ENCODE data around the gene TPCN1.

The TPCN1 gene

GRCh38 chr12:113263431-113263963 is 42.2 kb downstream of the TPCN1 start:
- DNase-seq: peak; percentile 49

DNA sequence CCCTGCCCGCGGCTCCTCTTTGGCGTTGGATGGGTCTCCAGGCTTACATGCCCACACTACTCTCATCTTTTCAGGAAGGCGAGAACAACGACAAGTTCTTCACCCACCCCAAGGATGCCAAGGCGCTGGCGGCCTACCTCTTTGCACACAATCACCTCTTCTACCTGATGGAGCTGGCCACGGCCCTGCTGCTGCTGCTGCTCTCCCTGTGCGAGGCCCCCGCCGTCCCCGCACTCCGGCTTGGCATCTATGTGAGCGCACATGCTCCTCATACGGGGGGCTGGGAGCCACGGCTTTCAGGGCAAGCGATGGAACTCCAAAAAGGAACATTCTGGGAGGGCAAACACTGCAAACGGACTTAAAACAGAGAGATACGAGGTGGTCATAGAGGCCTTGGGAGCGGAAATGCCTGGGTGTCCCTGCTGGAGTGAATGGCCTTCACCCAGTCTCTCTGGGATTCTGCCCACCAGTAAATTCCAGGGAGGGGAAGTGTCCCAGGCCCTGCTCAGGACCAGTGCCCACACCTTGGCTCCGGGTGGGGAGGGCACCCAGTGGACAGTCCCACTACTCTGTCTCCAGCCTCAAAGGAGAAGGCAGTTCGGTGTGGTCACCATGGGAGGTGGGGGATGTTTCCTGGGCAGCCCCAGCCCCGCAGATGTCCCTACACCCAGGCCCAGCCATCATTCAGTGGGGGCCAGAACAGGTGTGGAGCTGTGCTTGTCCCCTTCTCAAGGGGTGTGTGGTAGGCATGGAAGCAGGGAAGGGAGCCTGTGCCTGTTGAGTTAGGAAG is 45.0 kb downstream of the TPCN1 start:
- peak; percentile 49 for DNase-seq

GRCh38 chr12:113267621-113268020 is 46.4 kb downstream of the TPCN1 start:
- peak; percentile 51 for DNase-seq

GRCh38 chr12:113268136-113268535 is 46.9 kb downstream of the TPCN1 start:
- DNase-seq: peak; percentile 46

DNA sequence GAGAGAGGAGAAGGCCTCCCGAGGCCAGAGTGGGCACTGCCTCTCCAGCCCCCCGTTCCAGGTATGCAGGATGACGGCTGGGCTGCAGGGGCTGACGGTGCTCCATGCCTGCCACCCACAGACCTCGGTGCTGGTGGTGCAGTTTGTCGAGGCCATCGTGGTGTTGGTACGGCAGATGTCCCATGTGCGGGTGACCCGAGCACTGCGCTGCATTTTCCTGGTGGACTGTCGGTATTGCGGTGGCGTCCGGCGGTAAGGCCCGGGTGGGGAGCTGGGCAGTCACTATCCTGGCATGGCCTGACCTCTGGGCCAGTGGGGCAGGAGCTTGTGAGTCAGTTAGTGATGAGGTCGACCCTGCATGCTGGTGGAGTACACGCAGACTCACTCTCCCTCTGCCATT is 47.4 kb downstream of the TPCN1 start:
- peak; percentile 55 for DNase-seq

GRCh38 chr12:113269257-113269943 is 48.1 kb downstream of the TPCN1 start:
- no peak for DNase-seq

- DNase-seq: no peak
Observed at GRCh38 chr12:113270709-113271009, 49.4 kb downstream of the TPCN1 start.

- DNase-seq: no peak
Observed at GRCh38 chr12:113271466-113271852, 50.2 kb downstream of the TPCN1 start.

DNA sequence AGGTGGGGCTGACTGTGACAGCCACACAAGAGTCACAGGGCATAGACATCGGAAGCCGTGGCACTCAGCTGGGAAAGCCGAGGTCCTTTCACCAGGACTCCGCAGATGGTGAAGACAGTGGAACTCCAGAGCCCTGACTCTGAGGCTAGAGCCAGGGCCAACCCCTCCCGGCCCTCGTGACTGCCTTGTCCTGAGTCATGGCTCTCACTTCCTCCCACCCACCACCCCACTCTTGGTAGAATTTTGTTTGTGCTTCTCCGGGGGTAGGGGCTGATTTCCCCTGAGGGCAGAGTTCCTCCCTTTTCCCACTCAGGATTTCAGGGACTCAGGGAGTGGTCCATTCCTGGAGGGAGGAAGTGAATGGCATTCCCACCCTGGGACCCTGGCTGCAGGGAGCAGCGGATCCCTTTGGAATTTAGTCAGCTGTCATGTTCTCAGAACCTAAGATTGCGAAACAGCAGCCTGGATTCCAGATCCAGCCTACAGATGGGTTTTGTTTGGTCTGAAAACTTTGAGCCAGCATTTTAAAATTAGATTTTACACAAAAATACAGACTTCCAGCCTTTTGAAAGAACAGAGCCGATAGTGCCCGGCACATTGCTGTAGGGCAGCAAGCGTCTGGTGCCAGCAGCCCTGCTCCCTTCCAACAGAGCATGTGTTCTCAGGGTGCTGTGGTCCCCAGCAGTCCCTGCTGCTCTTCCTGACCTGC is 50.7 kb downstream of the TPCN1 start:
- peak; percentile 86 for DNase-seq

DNA sequence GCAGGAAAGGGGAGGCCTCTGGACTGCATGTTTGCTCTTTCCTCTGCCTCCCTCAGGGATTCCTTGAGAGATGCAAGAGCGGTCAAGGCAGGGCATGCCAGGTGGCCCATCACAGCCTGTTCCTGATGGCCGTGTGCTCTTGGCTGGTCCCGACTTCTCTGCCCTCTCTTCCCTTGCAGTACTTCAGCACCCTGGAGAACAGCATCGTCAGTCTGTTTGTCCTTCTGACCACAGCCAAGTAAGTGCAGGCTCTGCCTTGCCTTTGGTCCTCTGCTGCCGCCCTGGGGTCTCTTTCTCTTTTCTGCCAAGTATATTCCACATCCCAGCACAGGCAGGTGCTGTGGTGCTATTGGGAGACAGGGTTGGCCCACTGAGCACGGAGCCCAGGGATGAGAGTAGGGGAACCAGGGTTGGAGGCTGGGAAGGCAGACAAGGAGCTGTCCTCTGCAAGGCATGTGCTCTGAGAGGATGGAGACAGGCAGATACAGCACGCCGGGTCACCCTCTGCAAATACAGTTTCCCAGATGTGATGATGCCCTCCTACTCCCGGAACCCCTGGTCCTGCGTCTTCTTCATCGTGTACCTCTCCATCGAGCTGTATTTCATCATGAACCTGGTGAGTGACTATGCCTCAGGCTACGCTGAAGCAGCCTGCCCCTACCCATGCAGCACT is 51.9 kb downstream of the TPCN1 start:
- DNase-seq: peak; percentile 62

- no peak for DNase-seq
Observed at GRCh38 chr12:113274848-113275247, 53.6 kb downstream of the TPCN1 start.

GRCh38 chr12:113276306-113276705 is 55.0 kb downstream of the TPCN1 start:
- DNase-seq: peak; percentile 62

- peak; percentile 49 for DNase-seq
Observed at GRCh38 chr12:113276946-113277500, 55.8 kb downstream of the TPCN1 start.

DNA sequence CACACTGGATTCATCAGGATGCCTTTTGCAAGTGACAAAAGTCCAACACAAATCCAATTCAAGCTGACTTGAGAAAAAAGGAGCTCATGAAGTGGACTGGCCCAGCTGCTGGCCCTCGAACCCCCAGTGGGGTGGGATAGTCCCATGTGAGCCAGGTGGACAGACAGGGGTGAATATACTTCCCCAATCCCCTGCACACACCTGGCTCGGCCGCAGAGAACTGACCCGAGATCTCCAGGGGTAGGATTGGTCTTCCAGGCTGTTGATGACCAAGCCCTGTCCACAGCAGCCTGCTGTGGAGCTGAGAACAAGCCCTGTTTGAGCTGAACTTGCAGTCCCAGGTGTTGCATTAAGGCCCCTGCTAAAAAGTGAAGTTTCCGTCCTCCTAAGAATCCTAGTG is 56.2 kb downstream of the TPCN1 start:
- peak; percentile 46 for DNase-seq

DNA sequence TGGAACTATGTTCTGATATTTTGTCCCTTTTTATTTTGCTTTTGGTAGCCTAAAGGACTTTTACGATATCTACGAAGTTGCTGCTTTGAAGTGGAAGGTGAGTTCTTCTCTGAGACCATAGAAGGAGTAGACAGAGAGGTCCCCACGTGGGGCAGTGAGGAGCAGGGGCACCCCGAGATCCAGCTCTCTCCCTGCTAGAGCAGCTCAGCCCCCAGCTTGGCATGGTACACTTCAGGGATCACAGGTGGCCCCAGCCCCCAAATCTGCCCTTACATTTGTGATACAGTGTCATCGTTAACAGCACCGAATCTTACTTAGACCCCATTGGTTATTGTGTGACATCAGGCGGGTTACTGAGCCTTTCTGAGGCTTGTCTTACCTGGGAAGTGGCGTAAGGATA is 56.9 kb downstream of the TPCN1 start:
- peak; percentile 48 for DNase-seq

- peak; percentile 54 for DNase-seq
Observed at GRCh38 chr12:113278633-113279032, 57.4 kb downstream of the TPCN1 start.

DNA sequence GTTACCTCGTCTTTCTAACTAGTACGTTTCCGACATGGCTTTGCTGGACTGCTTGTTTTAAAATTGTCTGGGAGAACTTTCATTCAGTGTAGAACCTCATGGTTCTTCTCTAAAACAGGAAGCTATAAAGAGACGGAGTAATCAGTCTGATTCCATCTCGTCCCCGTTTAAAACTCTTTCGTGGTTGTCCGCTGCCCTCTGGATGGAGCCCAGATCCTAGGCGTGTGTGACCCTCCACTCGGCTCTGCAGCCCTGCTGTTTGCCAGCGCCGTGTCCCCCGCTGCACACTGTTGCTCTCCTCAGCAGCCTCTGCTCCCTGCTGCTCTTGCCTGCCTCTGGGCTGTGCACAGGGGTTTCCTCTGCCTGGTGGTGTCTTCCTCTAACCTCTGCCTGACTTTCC is 63.5 kb downstream of the TPCN1 start:
- DNase-seq: peak; percentile 48

GRCh38 chr12:113285679-113286610 is 64.7 kb downstream of the TPCN1 start:
- peak; percentile 52 for DNase-seq

- DNase-seq: no peak
Observed at GRCh38 chr12:113286712-113287111, 65.4 kb downstream of the TPCN1 start.

- no peak for DNase-seq
Observed at GRCh38 chr12:113287146-113287898, 66.1 kb downstream of the TPCN1 start.

DNA sequence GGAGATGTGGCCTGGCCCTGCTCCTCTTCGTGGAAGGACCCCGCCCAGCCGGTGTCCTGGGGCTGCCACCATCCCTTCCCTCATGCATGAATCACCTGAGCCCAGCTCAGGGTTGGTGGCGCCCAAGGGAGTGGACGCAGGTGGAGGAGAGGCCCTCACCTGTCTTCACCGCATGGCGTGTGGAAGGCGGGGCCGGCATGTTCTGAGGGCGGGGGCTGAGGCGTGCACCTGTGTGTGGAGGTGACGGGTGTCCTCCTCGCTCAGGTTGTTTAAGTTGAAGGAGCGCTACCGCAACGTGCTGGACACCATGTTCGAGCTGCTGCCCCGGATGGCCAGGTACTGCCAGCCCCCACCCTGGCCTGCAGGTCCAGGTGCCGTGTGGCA is 66.6 kb downstream of the TPCN1 start:
- DNase-seq: no peak

Data from islet precursor cell (in vitro differentiated cells).